B cell (primary cell): ENCODE results near the gene SSC4D.

Experiments used
- EZH2 ChIP-seq: IDR thresholded peaks from 2 replicates; pipeline ENCODE4 v1.6.1; 2012; ENCODE audit warnings: borderline replicate concordance, low read depth, mild to moderate bottlenecking, moderate library complexity, low read length; ENCODE audit not compliant: insufficient read depth, poor library complexity, severe bottlenecking
- TF ChIP-seq, protein P1 (sequence below): fragments of 200-600 bp; IDR thresholded peaks from one replicate; pipeline ENCODE4 v1.8.0; 2022; ENCODE audit warnings: antibody characterized with exemption, mild to moderate bottlenecking

- TF ChIP-seq, protein P1, sequence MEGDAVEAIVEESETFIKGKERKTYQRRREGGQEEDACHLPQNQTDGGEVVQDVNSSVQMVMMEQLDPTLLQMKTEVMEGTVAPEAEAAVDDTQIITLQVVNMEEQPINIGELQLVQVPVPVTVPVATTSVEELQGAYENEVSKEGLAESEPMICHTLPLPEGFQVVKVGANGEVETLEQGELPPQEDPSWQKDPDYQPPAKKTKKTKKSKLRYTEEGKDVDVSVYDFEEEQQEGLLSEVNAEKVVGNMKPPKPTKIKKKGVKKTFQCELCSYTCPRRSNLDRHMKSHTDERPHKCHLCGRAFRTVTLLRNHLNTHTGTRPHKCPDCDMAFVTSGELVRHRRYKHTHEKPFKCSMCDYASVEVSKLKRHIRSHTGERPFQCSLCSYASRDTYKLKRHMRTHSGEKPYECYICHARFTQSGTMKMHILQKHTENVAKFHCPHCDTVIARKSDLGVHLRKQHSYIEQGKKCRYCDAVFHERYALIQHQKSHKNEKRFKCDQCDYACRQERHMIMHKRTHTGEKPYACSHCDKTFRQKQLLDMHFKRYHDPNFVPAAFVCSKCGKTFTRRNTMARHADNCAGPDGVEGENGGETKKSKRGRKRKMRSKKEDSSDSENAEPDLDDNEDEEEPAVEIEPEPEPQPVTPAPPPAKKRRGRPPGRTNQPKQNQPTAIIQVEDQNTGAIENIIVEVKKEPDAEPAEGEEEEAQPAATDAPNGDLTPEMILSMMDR = no peak
- TF ChIP-seq EZH2 = no peak
Observed at GRCh38 chr7:76343931-76344321, 65.6 kb downstream of the SSC4D start.
